ENCODE measurements around the gene NUP50.

DNA sequence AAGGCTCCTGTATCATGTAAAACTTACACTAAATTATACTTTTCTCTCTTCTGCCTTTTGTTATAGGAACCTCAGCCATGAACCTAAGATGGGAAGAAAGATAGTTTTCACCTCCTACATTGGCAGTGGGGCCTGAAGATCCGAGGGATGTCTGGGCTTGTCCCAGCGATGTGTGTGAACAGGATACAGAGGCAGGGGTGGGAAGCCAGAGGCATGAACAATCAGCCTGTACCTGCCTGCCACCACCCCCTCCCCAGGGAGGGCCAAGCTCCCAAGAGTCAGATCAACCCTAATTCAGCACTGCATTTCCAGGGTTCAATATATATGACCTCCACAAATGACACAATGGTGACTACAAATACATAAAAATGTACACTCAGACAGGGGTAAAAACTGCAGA, 67.6 kb downstream of the NUP50 start:
- TF ChIP-seq, protein P1, sequence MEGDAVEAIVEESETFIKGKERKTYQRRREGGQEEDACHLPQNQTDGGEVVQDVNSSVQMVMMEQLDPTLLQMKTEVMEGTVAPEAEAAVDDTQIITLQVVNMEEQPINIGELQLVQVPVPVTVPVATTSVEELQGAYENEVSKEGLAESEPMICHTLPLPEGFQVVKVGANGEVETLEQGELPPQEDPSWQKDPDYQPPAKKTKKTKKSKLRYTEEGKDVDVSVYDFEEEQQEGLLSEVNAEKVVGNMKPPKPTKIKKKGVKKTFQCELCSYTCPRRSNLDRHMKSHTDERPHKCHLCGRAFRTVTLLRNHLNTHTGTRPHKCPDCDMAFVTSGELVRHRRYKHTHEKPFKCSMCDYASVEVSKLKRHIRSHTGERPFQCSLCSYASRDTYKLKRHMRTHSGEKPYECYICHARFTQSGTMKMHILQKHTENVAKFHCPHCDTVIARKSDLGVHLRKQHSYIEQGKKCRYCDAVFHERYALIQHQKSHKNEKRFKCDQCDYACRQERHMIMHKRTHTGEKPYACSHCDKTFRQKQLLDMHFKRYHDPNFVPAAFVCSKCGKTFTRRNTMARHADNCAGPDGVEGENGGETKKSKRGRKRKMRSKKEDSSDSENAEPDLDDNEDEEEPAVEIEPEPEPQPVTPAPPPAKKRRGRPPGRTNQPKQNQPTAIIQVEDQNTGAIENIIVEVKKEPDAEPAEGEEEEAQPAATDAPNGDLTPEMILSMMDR (IDR thresholded peaks at IDR 0.05) = no peak
- TF ChIP-seq EZH2 (IDR thresholded peaks at IDR 0.05; ENCODE audit: borderline replicate concordance, insufficient read depth, low read depth, low read length, poor library complexity, severe bottlenecking) = no peak
